ENCODE data around the gene ARHGEF2. TPM values are rescaled to one million over a fixed set of nuclear protein-coding genes. Genes with fewer than 3 reads are reported as not detected.
A peak's percentile ranks its signal among the peaks of the same experiment; 100 is the strongest.

ARHGEF2 gene
- total RNA-seq, 1 experiment from 2014 or later: 85.0 TPM

DNA sequence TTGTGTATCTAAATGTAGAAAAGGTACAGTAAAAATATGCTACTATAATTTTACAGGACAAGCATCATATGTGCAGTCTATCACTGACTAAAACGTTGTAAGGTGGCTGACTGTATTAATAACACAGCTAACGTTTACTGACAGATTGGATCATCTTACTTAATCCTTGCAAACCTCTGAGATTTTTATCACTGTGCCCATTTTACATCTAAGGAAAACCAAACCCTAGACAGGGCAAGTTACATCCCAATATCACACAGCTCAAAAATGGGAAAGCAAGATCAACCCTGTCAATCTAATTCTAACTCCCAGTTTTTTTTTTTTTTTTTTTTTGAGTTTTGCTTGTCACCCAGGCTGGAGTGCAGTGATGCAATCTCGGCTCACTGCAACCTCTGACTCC lies 59.7 kb downstream of the ARHGEF2 start:
- Histone ChIP-seq H3K27me3 (ENCODE audit: insufficient read depth, low read depth) (no peaks in the 10 kb centered on the region), H3K36me3 (ENCODE audit: low read depth) (peaks cover 76% of the 10 kb centered on the region), H3K27ac (no peak overlapping the region), H3K4me3 (no peak overlapping the region), H4K20me1 (ENCODE audit: insufficient read depth) (peaks cover 39% of the 10 kb centered on the region), H3K4me1 (replicated peaks; ENCODE audit: insufficient read depth) (peaks cover 12% of the 10 kb centered on the region), H3K79me2 (ENCODE audit: low read depth) (peaks cover 15% of the 10 kb centered on the region; the same call in 1 of the 2 replicates), H3K4me2 (no peak overlapping the region), H2AFZ (no peak overlapping the region), H3F3A (ENCODE audit: insufficient read depth, low read depth) (peaks cover 93% of the 10 kb centered on the region), H3K9me2 (ENCODE audit: insufficient read depth) (no peaks in the 10 kb centered on the region), H3K9me3 (ENCODE audit: insufficient read depth, low read depth) (no peaks in the 10 kb centered on the region)
- TF ChIP-seq, protein P1, sequence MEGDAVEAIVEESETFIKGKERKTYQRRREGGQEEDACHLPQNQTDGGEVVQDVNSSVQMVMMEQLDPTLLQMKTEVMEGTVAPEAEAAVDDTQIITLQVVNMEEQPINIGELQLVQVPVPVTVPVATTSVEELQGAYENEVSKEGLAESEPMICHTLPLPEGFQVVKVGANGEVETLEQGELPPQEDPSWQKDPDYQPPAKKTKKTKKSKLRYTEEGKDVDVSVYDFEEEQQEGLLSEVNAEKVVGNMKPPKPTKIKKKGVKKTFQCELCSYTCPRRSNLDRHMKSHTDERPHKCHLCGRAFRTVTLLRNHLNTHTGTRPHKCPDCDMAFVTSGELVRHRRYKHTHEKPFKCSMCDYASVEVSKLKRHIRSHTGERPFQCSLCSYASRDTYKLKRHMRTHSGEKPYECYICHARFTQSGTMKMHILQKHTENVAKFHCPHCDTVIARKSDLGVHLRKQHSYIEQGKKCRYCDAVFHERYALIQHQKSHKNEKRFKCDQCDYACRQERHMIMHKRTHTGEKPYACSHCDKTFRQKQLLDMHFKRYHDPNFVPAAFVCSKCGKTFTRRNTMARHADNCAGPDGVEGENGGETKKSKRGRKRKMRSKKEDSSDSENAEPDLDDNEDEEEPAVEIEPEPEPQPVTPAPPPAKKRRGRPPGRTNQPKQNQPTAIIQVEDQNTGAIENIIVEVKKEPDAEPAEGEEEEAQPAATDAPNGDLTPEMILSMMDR (conservative IDR thresholded peaks at IDR 0.05): no peak
- no peak for TF ChIP-seq EZH2 (IDR thresholded peaks at IDR 0.05; ENCODE audit: low read depth)
- no peak for DNase-seq
- intact Hi-C loops (cut with micrococcal nuclease; ENCODE audit: unreplicated experiment): no loop called here
- ChIA-PET CTCF (no interaction called here), POLR2A (ENCODE audit: unreplicated experiment) (no interaction called here)
- BruUV-seq (replicated peaks): no TSS peak

DNA sequence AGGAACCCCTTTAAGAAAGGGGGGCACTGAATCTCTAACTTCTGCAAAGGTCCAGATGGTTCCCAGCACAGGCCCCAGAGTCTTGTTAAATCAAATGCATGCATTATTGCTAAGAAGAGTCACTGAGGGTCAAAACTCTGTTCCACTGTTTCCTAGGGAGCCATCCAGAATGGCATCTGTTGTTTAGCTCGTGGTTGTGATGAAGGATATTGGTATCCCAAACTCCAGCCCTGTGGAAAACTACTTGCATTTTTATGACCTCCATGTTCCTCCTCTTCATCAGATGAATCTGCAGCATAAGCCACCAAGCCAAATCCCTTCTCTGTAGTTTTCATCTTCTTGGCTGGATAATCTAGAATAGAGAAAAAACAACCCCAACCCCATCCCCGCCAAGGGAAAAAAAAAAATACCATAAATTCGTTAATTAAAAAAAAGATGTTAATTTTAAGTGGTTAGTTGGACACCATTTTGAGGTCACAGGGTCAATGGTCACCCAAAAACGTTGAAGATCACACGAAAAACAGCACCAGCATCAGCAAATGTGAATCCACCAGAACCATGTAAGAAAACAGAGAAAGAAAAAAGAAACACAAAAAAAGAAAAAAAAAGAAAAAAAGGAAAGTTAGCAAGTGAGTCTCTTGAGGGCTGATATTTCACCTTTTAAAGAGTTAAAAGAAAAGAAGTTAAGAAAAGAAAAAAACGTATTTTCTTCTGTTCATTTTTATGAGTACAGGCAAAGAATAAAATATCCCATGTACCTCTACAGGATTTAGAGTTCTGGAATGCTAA lies 64.2 kb downstream of the ARHGEF2 start:
- H3F3A ChIP-seq (ENCODE audit: insufficient read depth, low read depth): peaks cover 93% of the 10 kb centered on the region
- H3K9me3 ChIP-seq (ENCODE audit: insufficient read depth, low read depth): no peaks in the 10 kb centered on the region
- peaks cover 19% of the 10 kb centered on the region for H3K79me2 ChIP-seq (ENCODE audit: low read depth)
- H2AFZ ChIP-seq: no peak overlapping the region
- no peaks in the 10 kb centered on the region for H3K27me3 ChIP-seq (ENCODE audit: insufficient read depth, low read depth)
- no peaks in the 10 kb centered on the region for H3K9me2 ChIP-seq (ENCODE audit: insufficient read depth)
- peaks cover 18% of the 10 kb centered on the region for H4K20me1 ChIP-seq (ENCODE audit: insufficient read depth)
- TF ChIP-seq, protein P1 (conservative IDR thresholded peaks at IDR 0.05): no peak
- no peak for TF ChIP-seq EZH2 (IDR thresholded peaks at IDR 0.05; ENCODE audit: low read depth)
- H3K4me3 ChIP-seq: no peak overlapping the region
- POLR2A ChIA-PET (ENCODE audit: unreplicated experiment): interaction anchor here (0.6 kb wide), 1 partner anchor 209 kb away, joined by 3 read pairs; no protein-coding TSS in a partner anchor
- peaks cover 43% of the 10 kb centered on the region for H3K4me1 ChIP-seq (replicated peaks; ENCODE audit: insufficient read depth)
- intact Hi-C loops (cut with micrococcal nuclease; ENCODE audit: unreplicated experiment): loop anchor here (5.0 kb wide), 1 partner anchor 57 kb away; the partner anchor contains the start of genes GON4L and SYT11
- no peak for DNase-seq
- BruUV-seq (replicated peaks): no TSS peak
- peak overlapping the region; percentile 94 for H3K27ac ChIP-seq
- peaks cover 61% of the 10 kb centered on the region for H3K36me3 ChIP-seq (ENCODE audit: low read depth)
- H3K4me2 ChIP-seq: no peak overlapping the region
- CTCF ChIA-PET: no interaction called here

DNA sequence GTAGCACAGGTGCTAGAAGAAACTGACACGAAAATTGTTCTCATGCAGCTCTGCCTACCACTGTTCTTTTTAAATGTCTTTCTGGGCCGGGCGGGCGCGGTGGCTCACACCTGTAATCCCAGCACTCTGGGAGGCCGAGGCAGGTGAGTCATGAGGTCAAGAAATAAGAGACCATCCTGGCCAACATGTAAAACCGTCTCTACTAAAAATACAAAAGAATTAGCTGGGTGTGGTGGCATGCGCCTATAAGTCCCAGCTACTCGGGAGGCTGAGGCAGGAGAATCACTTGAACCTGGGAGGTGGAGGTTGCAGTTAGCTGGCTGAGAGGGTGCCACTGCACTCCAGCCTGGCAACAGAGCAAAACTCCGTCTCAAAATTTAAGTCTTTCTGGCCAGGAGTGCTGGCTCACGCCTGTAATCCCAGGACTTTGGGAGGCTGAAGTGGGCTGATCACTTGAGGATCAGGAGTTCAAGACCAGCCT lies 66.3 kb downstream of the ARHGEF2 start:
- ChIA-PET CTCF (no interaction called here), POLR2A (ENCODE audit: unreplicated experiment) (interaction anchor here (0.7 kb wide), 1 partner anchor 171 kb away, joined by 3 read pairs; no protein-coding TSS in a partner anchor)
- H3K4me1 ChIP-seq (replicated peaks; ENCODE audit: insufficient read depth): peaks cover 45% of the 10 kb centered on the region
- peaks cover 82% of the 10 kb centered on the region for H3F3A ChIP-seq (ENCODE audit: insufficient read depth, low read depth)
- no peaks in the 10 kb centered on the region for H3K9me2 ChIP-seq (ENCODE audit: insufficient read depth)
- H2AFZ ChIP-seq: no peak overlapping the region
- H3K36me3 ChIP-seq (ENCODE audit: low read depth): peaks cover 59% of the 10 kb centered on the region
- peak overlapping the region; percentile 87 for H3K4me2 ChIP-seq
- H3K4me3 ChIP-seq: peak overlapping the region; percentile 73; the same call in 1 of the 2 replicates
- H3K27me3 ChIP-seq (ENCODE audit: insufficient read depth, low read depth): no peaks in the 10 kb centered on the region
- no peaks in the 10 kb centered on the region for H3K9me3 ChIP-seq (ENCODE audit: insufficient read depth, low read depth)
- peak; percentile 43 to 66 for DNase-seq
- H3K27ac ChIP-seq: peak overlapping the region; percentile 94
- intact Hi-C loops (cut with micrococcal nuclease; ENCODE audit: unreplicated experiment): loop anchor here (5.0 kb wide), 1 partner anchor 55 kb away; the partner anchor contains the start of genes GON4L and SYT11
- peaks cover 12% of the 10 kb centered on the region for H4K20me1 ChIP-seq (ENCODE audit: insufficient read depth)
- TF ChIP-seq EZH2 (IDR thresholded peaks at IDR 0.05; ENCODE audit: low read depth): no peak
- TF ChIP-seq, protein P1 (conservative IDR thresholded peaks at IDR 0.05): no peak
- peaks cover 35% of the 10 kb centered on the region for H3K79me2 ChIP-seq (ENCODE audit: low read depth)
- BruUV-seq (replicated peaks): no TSS peak

Data from PC-9 (cell line).